GM04504 (cell line): Measurements from ENCODE around the gene USP11.

ENCODE experiments used
- DNase-seq: peaks from one replicate; pipeline ENCODE4 v3.0.0-alpha.2; 2012; ENCODE audit warnings: low read depth

Gene USP11

GRCh38 chrX:47224896-47225290 is 7.9 kb upstream of the USP11 start:
- no peak for DNase-seq

- no peak for DNase-seq
These were observed 6.7 kb upstream of the USP11 start for GRCh38 chrX:47226071-47226470.

- no peak for DNase-seq
These were observed 6.1 kb upstream of the USP11 start for GRCh38 chrX:47226531-47227333.

GRCh38 chrX:47227334-47227583 is 5.5 kb upstream of the USP11 start:
- no peak for DNase-seq

- no peak for DNase-seq
These were observed 4.1 kb upstream of the USP11 start for GRCh38 chrX:47228550-47229270.

- no peak for DNase-seq
These were observed 3.4 kb upstream of the USP11 start for GRCh38 chrX:47229427-47229826.

GRCh38 chrX:47230136-47230868 is 2.5 kb upstream of the USP11 start:
- DNase-seq: no peak

- DNase-seq: no peak
These were observed 1.6 kb upstream of the USP11 start for GRCh38 chrX:47231167-47231566.

GRCh38 chrX:47232197-47232802 is 509 bp upstream of the USP11 start:
- DNase-seq: no peak

- peak; percentile 93 for DNase-seq
These were observed 714 bp downstream of the USP11 start for GRCh38 chrX:47233333-47234113.

GRCh38 chrX:47234583-47234982 is 1.8 kb downstream of the USP11 start:
- DNase-seq: no peak

GRCh38 chrX:47235691-47236103 is 2.9 kb downstream of the USP11 start:
- DNase-seq: no peak

GRCh38 chrX:47239199-47239598 is 6.4 kb downstream of the USP11 start:
- DNase-seq: no peak

GRCh38 chrX:47239898-47240545 is 7.2 kb downstream of the USP11 start:
- no peak for DNase-seq

- DNase-seq: no peak
These were observed 7.8 kb downstream of the USP11 start for GRCh38 chrX:47240619-47241018.

GRCh38 chrX:47241201-47242011 is 8.6 kb downstream of the USP11 start:
- no peak for DNase-seq

- no peak for DNase-seq
These were observed 9.5 kb downstream of the USP11 start for GRCh38 chrX:47242321-47242720.

GRCh38 chrX:47243351-47243750 is 10.5 kb downstream of the USP11 start:
- DNase-seq: no peak

- DNase-seq: no peak
These were observed 11.9 kb downstream of the USP11 start for GRCh38 chrX:47244676-47245075.

- no peak for DNase-seq
These were observed 12.3 kb downstream of the USP11 start for GRCh38 chrX:47245156-47245555.
